Endothelial cell of umbilical vein (primary cell): ENCODE measurements around the gene TMEM139. TPM values are rescaled to one million over a fixed set of nuclear protein-coding genes. Genes with fewer than 3 reads are reported as not detected.

Experiments
- BruUV-seq: library from RNA; stranded (reverse); fragments of 400-500 nt; replicated peaks from 2 replicates; lab custom pipeline; 2021; lab: Mats Ljungman, UMichigan
- CTCF ChIA-PET: fragments of 300-600, 350-600 bp; sonication (Branson Sonifier 250); formaldehyde crosslinking; loops from one replicate; lab custom pipeline; 2021; ENCODE audit warnings: antibody characterized with exemption, inconsistent platforms; lab: Charles Lee
- POLR2A ChIA-PET: fragments of 300-600, 350-600 bp; sonication (Branson Sonifier 250); formaldehyde crosslinking; loops from one replicate; lab custom pipeline; 2021; ENCODE audit warnings: antibody characterized with exemption, inconsistent platforms; lab: Charles Lee
- DNase-seq: peaks from one replicate; pipeline ENCODE4 v3.0.0-alpha.2; 2011; ENCODE audit warnings: low read depth, low spot score
- FAIRE-seq: peaks from 2 replicates; lab custom pipeline; 2011; peaks lifted over from hg19 to GRCh38; lab: Jason Lieb, UNC
- H2AFZ ChIP-seq: 2 replicates; pipeline ENCODE4 v1.6.0; 2012; ENCODE audit warnings: low read depth, low read length, control low read depth, inconsistent platforms
- H3K27ac ChIP-seq: 2 replicates; pipeline ENCODE4 v1.5.1; 2011; ENCODE audit warnings: low read depth, mild to moderate bottlenecking, control low read depth, low read length, moderate library complexity; ENCODE audit not compliant: insufficient read depth
- H3K27me3 ChIP-seq, 2 experiments: 2 replicates each; pipeline versions ENCODE4 v1.6.0 to v1.6.1; 2011; ENCODE audit warnings: low read length in 2 of 2, mixed read lengths in 1 of 2; ENCODE audit not compliant: control insufficient read depth in 2 of 2, insufficient read depth in 2 of 2
- H3K36me3 ChIP-seq, 2 experiments: 2 replicates in 1 of 2; 3 replicates in 1 of 2; pipeline ENCODE4 v1.5.1; 2011; ENCODE audit warnings: low read length in 2 of 2, mild to moderate bottlenecking in 1 of 2, moderate library complexity in 1 of 2; ENCODE audit not compliant: control insufficient read depth in 2 of 2, insufficient read depth in 2 of 2; ENCODE audit errors: extremely low read depth in 1 of 2
- H3K4me1 ChIP-seq: 3 replicates; pipeline ENCODE4 v1.5.1; 2011; ENCODE audit warnings: mild to moderate bottlenecking, low read length; ENCODE audit not compliant: control insufficient read depth, insufficient read depth; ENCODE audit errors: extremely low read depth
- H3K4me2 ChIP-seq: 2 replicates; pipeline ENCODE4 v1.6.1; 2011; ENCODE audit warnings: low read length, control low read depth, mixed read lengths; ENCODE audit not compliant: insufficient read depth
- H3K4me3 ChIP-seq, 3 experiments: fragments of 200-600 bp in 1 of 3; sonication (generic), shearing (Covaris generic) in 1 of 3; replicated peaks in 1 of 3; 2 replicates each; pipeline ENCODE4 v1.5.1; 2011 to 2016; ENCODE audit warnings: control low read depth in 3 of 3, low read length in 3 of 3, mild to moderate bottlenecking in 2 of 3, inconsistent platforms in 1 of 3, low read depth in 1 of 3, moderate library complexity in 1 of 3; ENCODE audit not compliant: insufficient read depth in 1 of 3
- H3K79me2 ChIP-seq: 2 replicates; pipeline ENCODE4 v1.6.0; 2012; ENCODE audit warnings: low read length, inconsistent platforms; ENCODE audit not compliant: control insufficient read depth, insufficient read depth
- H3K9ac ChIP-seq: replicated peaks from 2 replicates; pipeline ENCODE3; 2011; ENCODE audit warnings: low read length, control low read depth; ENCODE audit not compliant: insufficient read depth; ENCODE audit errors: extremely low read depth
- H3K9me1 ChIP-seq: replicated peaks from 3 replicates; pipeline ENCODE4 v1.6.0; 2011; ENCODE audit warnings: mild to moderate bottlenecking, low read length; ENCODE audit not compliant: control insufficient read depth, insufficient read depth; ENCODE audit errors: extremely low read depth
- H3K9me3 ChIP-seq: replicated peaks from 2 replicates; pipeline ENCODE4 v1.5.1; 2012; ENCODE audit warnings: low read length, inconsistent platforms; ENCODE audit not compliant: control insufficient read depth, insufficient read depth
- H4K20me1 ChIP-seq: replicated peaks from 2 replicates; pipeline ENCODE3; 2011; ENCODE audit warnings: mild to moderate bottlenecking, low read length; ENCODE audit not compliant: control insufficient read depth, insufficient read depth; ENCODE audit errors: extremely low read depth
- CTCF ChIP-seq, 2 donors: IDR thresholded peaks; 1 replicate in 1 of 2; 2 replicates in 1 of 2; pipeline ENCODE4 v1.5.1; 2011; ENCODE audit warnings: low read length in 2 of 2, mild to moderate bottlenecking in 2 of 2, moderate library complexity in 2 of 2, control low read depth in 1 of 2, inconsistent platforms in 1 of 2, low read depth in 1 of 2; ENCODE audit not compliant: insufficient read depth in 1 of 2; ENCODE audit errors: extremely low read depth in 1 of 2
- EZH2 ChIP-seq: IDR thresholded peaks from 2 replicates; pipeline ENCODE4 v1.6.1; 2012; ENCODE audit warnings: borderline replicate concordance, low read depth, mild to moderate bottlenecking, moderate library complexity, low read length, inconsistent platforms; ENCODE audit not compliant: severe bottlenecking
- FOS ChIP-seq: IDR thresholded peaks from 2 replicates; pipeline ENCODE4 v1.6.1; 2011; ENCODE audit warnings: mild to moderate bottlenecking, low read length, moderate library complexity, borderline replicate concordance; ENCODE audit not compliant: insufficient read depth
- GATA2 ChIP-seq: IDR thresholded peaks from 2 replicates; pipeline ENCODE4 v1.7.0; 2011; ENCODE audit warnings: low read depth, mild to moderate bottlenecking, moderate library complexity, mixed read lengths, low read length; ENCODE audit not compliant: insufficient read length, insufficient read depth
- JUN ChIP-seq: IDR thresholded peaks from 2 replicates; pipeline ENCODE4 v1.6.1; 2011; ENCODE audit warnings: borderline replicate concordance, low read depth; ENCODE audit not compliant: insufficient read length, insufficient read depth
- MAX ChIP-seq: IDR thresholded peaks from 2 replicates; pipeline ENCODE4 v1.6.1; 2011; ENCODE audit not compliant: insufficient read depth, insufficient read length
- MYC ChIP-seq: IDR thresholded peaks from one replicate; pipeline ENCODE4 v1.6.1; 2011; ENCODE audit warnings: mild to moderate bottlenecking, low read depth, low read length
- POLR2AphosphoS5 ChIP-seq: IDR thresholded peaks from 2 replicates; pipeline ENCODE4 v1.6.1; 2012; ENCODE audit warnings: low read depth, mild to moderate bottlenecking, control low read depth, low read length, moderate library complexity; ENCODE audit not compliant: insufficient read depth
- dilution Hi-C: fragments of 300-500 bp; cut with MboI; formaldehyde crosslinking; loops from one replicate; pipeline ENCODE4 v1.15.0; 2019; ENCODE audit warnings: low sequenced_read_pairs; ENCODE audit not compliant: extremely low pct_ligation_motif_present
- intact Hi-C: fragments of 100-400 bp; cut with micrococcal nuclease; formaldehyde crosslinking; loops from one replicate; pipeline ENCODE4 v1.10.0; 2022
- polyA plus RNA-seq, 4 experiments: library from polyadenylated mRNA; depleted of rRNA in 3 of 4; stranded (reverse) in 3 of 4; unstranded in 1 of 4; fragments of >200 nt; gene quantifications; 2 replicates each; pipeline versions ENCODE4 v1.2.1 to v1.2.3, GENCODE V29; 2011 to 2012; ENCODE audit warnings: missing spikeins in 1 of 4
- total RNA-seq: library from RNA; stranded (reverse); gene quantifications from 2 replicates; pipeline ENCODE4 v1.2.3, GENCODE V29; 2021

TMEM139 gene
- total and polyA plus RNA-seq, 2 donors (not counting 3 experiments of a cell fraction or from before 2014, with no cell fraction given) = 0.37 TPM; not detected in 1

- no peak for DNase-seq
- BruUV-seq = no TSS peak
- Histone ChIP-seq H3K4me1 (no peaks in the 10 kb centered on the region), H3K4me2 (no peak overlapping the region), H3K9me1 (no peaks in the 10 kb centered on the region), H3K27me3 (no peaks in the 10 kb centered on the region), H3K79me2 (no peaks in the 10 kb centered on the region), H3K27ac (no peak overlapping the region), H4K20me1 (no peaks in the 10 kb centered on the region), H3K4me3 (no peak overlapping the region), H2AFZ (no peak overlapping the region), H3K9ac (no peak overlapping the region), H3K9me3 (no peaks in the 10 kb centered on the region), H3K36me3 (no peaks in the 10 kb centered on the region)
- FAIRE-seq = no peak
- ChIA-PET POLR2A (no interaction called here), CTCF (interaction anchor here (2.1 kb wide), 1 partner anchor 22 kb away, joined by 4 read pairs; no protein-coding TSS in a partner anchor)
- TF ChIP-seq CTCF (IDR thresholded peaks at IDR 0.05; ENCODE audit: extremely low read depth in 1 of 2, insufficient read depth in 1 of 2, low read depth in 1 of 2, low read length in 2 of 2) (peak in 1 of 2 donors; percentile 3), JUN (no peak), EZH2 (no peak), FOS (no peak), GATA2 (no peak), POLR2AphosphoS5 (no peak), MAX (no peak), MYC (no peak)
- intact Hi-C loops = no loop called here
- dilution Hi-C loops = no loop called here
These were observed 37.0 kb downstream of the TMEM139 start for GRCh38 chr7:143321734-143322133.
